Thyroid gland (tissue), 4 donors: Measurements from ENCODE around the gene MAPK6. TPM values are rescaled to one million over a fixed set of nuclear protein-coding genes. Genes with fewer than 3 reads are reported as not detected.
A peak's percentile ranks its signal among the peaks of the same experiment; 100 is the strongest.

ENCODE experiments used
- DNase-seq, 2 donors: peaks; one replicate each; pipeline ENCODE4 v3.0.0-alpha.2; 2019
- H3K27ac ChIP-seq, 3 donors: fragments of 200-600 bp; sonication (generic); 1 replicate in 2 of 3; 2 replicates in 1 of 3; pipeline ENCODE4 v1.5.1; 2016 to 2019; ENCODE audit warnings: mild to moderate bottlenecking in 1 of 3, moderate library complexity in 1 of 3
- H3K27me3 ChIP-seq: fragments of 200-600 bp; sonication (generic); one replicate; pipeline ENCODE4 v1.5.1; 2019
- H3K36me3 ChIP-seq, 2 donors: fragments of 200-600 bp; sonication (generic); one replicate each; pipeline ENCODE4 v1.5.1; 2016 to 2019
- H3K4me1 ChIP-seq, 2 donors: fragments of 200-600 bp; sonication (generic); one replicate each; pipeline ENCODE4 v1.5.1; 2017 to 2019
- H3K4me3 ChIP-seq, 3 donors: fragments of 200-600 bp; sonication (generic); replicated peaks in 1 of 3; 1 replicate in 2 of 3; 2 replicates in 1 of 3; pipeline ENCODE4 v1.5.1; 2016; ENCODE audit warnings: mild to moderate bottlenecking in 1 of 3
- H3K9me3 ChIP-seq: fragments of 200-600 bp; sonication (generic); one replicate; pipeline ENCODE4 v1.5.1; 2017
- POLR2A ChIP-seq, 2 donors: fragments of 450-650 bp; IDR thresholded peaks; one replicate each; pipeline ENCODE4 v1.6.1; 2017; ENCODE audit warnings: antibody characterized with exemption in 2 of 2, mild to moderate bottlenecking in 2 of 2, moderate library complexity in 1 of 2
- whole genome bisulfite sequencing, 2 donors: methylation state at CpG; one replicate each; pipeline ENCODE4 v1.1.5; 2017; 5-methylcytosine and 5-hydroxymethylcytosine counted together
- intact Hi-C: fragments of 100-400 bp; cut with DNase I; formaldehyde crosslinking; loops from one replicate; pipeline ENCODE4 v1.15.1; 2023
- total RNA-seq, 4 donors: library from RNA; depleted of rRNA; stranded (reverse); fragments of >200 nt; gene quantifications; one replicate each; pipeline ENCODE4 v1.2.3, GENCODE V29; 2016
- TF ChIP-seq, protein P1 (sequence below), 6 experiments: fragments of 200-600 bp in 3 of 6; fragments of 450-650 bp in 3 of 6; sonication (generic) in 3 of 6; IDR thresholded peaks; one replicate each; pipeline ENCODE4 v1.5.1; 2016 to 2019; ENCODE audit warnings: antibody characterized with exemption in 6 of 6, mild to moderate bottlenecking in 2 of 6, inconsistent platforms in 1 of 6, moderate library complexity in 1 of 6

Gene MAPK6
- total RNA-seq, 4 donors from 2014 or later, result 27.3 to 61.3 (median 30.9) TPM

DNA sequence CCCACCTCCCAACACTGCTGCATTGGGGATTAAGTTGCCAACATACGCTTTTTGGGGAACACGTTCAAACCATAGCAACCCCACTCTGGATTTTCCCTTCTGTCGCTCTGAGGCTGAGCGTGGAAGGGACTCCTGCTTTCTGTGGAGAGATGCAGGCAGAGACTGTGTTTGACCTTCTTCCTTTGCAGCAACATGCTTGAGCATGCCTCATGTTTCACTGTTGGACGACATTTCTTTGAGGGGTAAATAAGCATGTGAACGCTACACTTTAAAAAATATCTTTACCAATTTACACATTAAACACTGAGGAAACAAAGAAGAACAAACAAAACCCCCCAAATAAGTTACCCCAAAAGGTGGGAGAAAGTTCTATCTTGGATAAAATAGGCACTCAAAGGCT lies 14.2 kb upstream of the MAPK6 start:
- DNase-seq, result no peak
- H3K27me3 ChIP-seq, result no peaks in the 10 kb centered on the region
- 98 to 99% methylated on average over 6 of the region's 6 CpGs for WGBS, 2 donors
- no peaks in the 10 kb centered on the region for H3K9me3 ChIP-seq
- H3K36me3 ChIP-seq, result no peaks in the 10 kb centered on the region
- TF ChIP-seq POLR2A (IDR thresholded peaks at IDR 0.05), result no peak
- TF ChIP-seq, protein P1, sequence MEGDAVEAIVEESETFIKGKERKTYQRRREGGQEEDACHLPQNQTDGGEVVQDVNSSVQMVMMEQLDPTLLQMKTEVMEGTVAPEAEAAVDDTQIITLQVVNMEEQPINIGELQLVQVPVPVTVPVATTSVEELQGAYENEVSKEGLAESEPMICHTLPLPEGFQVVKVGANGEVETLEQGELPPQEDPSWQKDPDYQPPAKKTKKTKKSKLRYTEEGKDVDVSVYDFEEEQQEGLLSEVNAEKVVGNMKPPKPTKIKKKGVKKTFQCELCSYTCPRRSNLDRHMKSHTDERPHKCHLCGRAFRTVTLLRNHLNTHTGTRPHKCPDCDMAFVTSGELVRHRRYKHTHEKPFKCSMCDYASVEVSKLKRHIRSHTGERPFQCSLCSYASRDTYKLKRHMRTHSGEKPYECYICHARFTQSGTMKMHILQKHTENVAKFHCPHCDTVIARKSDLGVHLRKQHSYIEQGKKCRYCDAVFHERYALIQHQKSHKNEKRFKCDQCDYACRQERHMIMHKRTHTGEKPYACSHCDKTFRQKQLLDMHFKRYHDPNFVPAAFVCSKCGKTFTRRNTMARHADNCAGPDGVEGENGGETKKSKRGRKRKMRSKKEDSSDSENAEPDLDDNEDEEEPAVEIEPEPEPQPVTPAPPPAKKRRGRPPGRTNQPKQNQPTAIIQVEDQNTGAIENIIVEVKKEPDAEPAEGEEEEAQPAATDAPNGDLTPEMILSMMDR (IDR thresholded peaks at IDR 0.05), result no peak
- H3K4me1 ChIP-seq, result peaks cover 6 to 17% of the 10 kb centered on the region in 2 donors
- no peak overlapping the region for H3K27ac ChIP-seq
- H3K4me3 ChIP-seq, result no peak overlapping the region
- intact Hi-C loops, result no loop called here

DNA sequence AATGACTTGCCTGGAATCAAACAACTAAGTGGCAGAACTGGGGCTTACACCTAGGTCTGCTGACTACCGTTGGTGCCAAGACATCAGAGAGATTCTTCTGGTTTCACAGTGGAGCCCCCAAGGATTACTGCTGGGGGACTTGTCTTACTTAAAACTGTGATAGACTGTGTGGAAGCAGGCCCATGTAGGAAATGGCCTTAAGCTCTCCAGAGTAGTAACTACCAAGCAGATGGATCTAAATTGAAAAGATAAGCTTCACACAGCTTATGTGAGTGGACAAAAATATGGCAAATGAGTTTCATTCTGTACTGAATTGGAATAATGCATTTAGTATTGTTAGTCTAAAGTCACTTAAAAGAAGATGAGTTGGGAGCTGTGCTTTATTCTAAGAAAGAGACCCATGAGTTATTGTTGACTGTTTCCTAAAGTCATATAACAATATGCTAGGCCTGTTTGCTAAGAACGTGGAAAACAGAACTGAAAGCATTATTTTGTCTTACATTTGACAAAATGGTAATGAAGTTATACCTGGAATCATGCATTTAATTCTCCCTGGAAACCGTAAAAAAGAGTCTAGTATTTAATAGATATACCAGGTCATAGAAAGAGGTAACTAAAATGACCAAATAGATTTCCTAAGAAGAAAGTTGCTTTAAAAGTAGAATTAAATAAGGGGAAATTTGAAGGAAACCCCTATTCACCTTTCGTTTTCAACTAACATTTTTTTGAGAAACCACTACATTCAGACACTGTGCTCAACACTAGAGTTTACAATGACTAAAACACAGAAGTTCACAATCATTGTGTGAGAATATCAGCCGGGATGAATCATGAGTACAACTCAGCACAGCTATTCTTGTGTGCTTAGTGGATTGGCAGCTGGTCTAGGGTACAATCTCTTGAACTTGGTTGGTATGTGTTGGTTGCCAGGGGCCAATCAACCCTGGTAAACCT lies 13.0 kb upstream of the MAPK6 start:
- Histone ChIP-seq H3K4me3 (no peak overlapping the region), H3K9me3 (no peaks in the 10 kb centered on the region), H3K4me1 (peaks cover 6 to 22% of the 10 kb centered on the region in 2 donors), H3K27me3 (no peaks in the 10 kb centered on the region), H3K36me3 (no peaks in the 10 kb centered on the region), H3K27ac (peak overlapping the region in 2 of 3 donors; percentile 19 to 41)
- 72 to 73% methylated on average over 5 of the region's 5 CpGs for WGBS, 2 donors
- DNase-seq, result peak; percentile 34 to 48
- intact Hi-C loops, result no loop called here
- no peak for TF ChIP-seq POLR2A (IDR thresholded peaks at IDR 0.05)
- TF ChIP-seq, protein P1 (IDR thresholded peaks at IDR 0.05), result no peak

DNA sequence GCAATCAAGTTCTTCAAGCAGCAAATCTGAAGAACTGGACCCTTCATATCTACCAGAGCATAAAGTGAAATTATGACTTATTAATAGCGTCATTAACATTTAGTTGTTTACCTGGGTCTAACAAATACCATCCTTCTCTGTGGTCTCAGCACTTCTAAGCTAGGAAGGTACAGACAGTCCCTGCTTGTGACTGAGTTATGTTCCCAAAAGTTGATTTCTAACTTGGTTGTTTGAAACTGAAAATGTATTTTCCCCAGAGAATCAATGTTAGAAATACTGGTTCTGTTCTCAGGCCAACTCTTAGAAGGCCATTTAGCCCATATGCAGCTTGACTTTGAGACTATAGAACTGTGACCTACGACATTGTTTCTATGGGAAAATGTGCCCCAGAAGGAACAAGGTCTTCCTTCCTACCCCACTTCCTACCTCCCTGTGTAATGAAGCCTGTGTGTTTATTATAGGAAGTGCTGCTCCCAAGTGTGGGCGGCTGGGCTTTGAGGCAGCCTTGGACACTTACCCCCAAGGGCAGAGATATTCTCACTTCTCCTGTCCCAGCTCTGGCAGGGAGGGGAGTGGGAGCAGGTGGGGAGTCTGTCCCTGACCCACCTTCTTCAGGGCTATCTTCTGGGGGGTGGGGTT lies 12.2 kb upstream of the MAPK6 start:
- TF ChIP-seq POLR2A (IDR thresholded peaks at IDR 0.05), result no peak
- TF ChIP-seq, protein P1 (IDR thresholded peaks at IDR 0.05), result no peak
- Histone ChIP-seq H3K4me1 (peaks cover 6 to 30% of the 10 kb centered on the region in 2 donors), H3K27ac (peak overlapping the region in 2 of 3 donors; percentile 19 to 41), H3K9me3 (no peaks in the 10 kb centered on the region), H3K4me3 (no peak overlapping the region), H3K27me3 (no peaks in the 10 kb centered on the region), H3K36me3 (no peaks in the 10 kb centered on the region)
- peak in 1 of 2 donors; percentile 26 for DNase-seq
- intact Hi-C loops, result no loop called here
- whole genome bisulfite sequencing, 2 donors, result 67 to 85% methylated on average over 3 of the region's 3 CpGs

DNA sequence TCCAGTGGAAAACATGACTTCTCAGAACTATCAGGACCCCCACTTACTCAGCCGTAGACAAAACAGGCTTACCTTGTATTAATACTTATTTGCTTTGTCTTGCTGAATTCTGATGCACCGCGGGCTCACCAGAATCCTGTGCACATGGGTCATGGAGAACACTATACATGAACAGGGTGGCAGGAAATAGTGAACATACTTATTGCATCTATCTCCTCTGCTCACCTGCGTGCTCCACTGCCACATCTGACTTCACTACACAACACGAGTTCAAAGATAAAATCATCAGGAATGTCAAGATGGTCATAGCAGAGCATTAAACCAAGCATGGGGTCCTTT lies 10.7 kb upstream of the MAPK6 start:
- intact Hi-C loops, result no loop called here
- WGBS, 2 donors, result 95% methylated on average over 5 of the region's 5 CpGs
- H3K4me1 ChIP-seq, result peaks cover 6 to 35% of the 10 kb centered on the region in 2 donors
- no peak for DNase-seq
- no peak overlapping the region for H3K27ac ChIP-seq
- no peaks in the 10 kb centered on the region for H3K9me3 ChIP-seq
- H3K27me3 ChIP-seq, result no peaks in the 10 kb centered on the region
- H3K4me3 ChIP-seq, result no peak overlapping the region
- TF ChIP-seq, protein P1 (IDR thresholded peaks at IDR 0.05), result no peak
- no peak for TF ChIP-seq POLR2A (IDR thresholded peaks at IDR 0.05)
- no peaks in the 10 kb centered on the region for H3K36me3 ChIP-seq
